HG02970 (cell line): ENCODE data around the gene MAGOHB.
A peak's percentile ranks its signal among the peaks of the same experiment; 100 is the strongest.
"Not testable (repeated sequence)": the region's sequence is repeated elsewhere in the genome, so short reads cannot be mapped to it uniquely, and the experiment has no call there.

Source experiments
- ATAC-seq: cut with Tn5 transposase; IDR thresholded peaks from one replicate; pipeline ENCODE4 v1.9.1; 2021; ENCODE audit warnings: mild to moderate bottlenecking, moderate library complexity, moderate number of reproducible peaks; ENCODE audit not compliant: unreplicated experiment, low FRiP score

The MAGOHB gene

GRCh38 chr12:10614056-10614370, 604 bp upstream of the MAGOHB start:
- peak; percentile 25 for ATAC-seq

GRCh38 chr12:10612984-10613348, 443 bp downstream of the MAGOHB start:
- peak; percentile 7 for ATAC-seq

GRCh38 chr12:10612110-10612509, 1.3 kb downstream of the MAGOHB start:
- ATAC-seq = no peak

- ATAC-seq = not testable (repeated sequence)
These were observed 2.2 kb downstream of the MAGOHB start for GRCh38 chr12:10611258-10611657.

- ATAC-seq = no peak
These were observed 3.2 kb downstream of the MAGOHB start for GRCh38 chr12:10610188-10610587.

GRCh38 chr12:10607885-10608458, 5.4 kb downstream of the MAGOHB start:
- no peak for ATAC-seq

- no peak for ATAC-seq
These were observed 11.5 kb downstream of the MAGOHB start for GRCh38 chr12:10601860-10602259.

DNA sequence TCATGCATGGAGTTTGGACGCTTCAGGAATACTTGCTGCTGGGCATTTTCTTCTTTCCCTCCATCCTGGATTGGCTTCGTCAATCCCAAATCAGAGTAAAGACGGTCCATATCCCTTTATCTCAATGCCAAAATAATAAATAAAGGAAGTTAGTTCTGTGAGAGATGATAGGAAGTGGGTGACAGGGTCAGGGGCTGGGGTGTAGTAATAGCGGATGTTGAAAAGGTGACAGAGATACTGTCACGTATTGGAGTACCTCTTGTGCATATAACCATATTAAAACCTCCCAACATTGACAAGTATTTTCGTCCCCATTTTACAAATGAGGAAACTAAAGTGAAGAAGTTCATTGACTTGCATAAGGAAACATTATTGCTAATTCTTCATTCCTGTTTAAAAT, 12.4 kb downstream of the MAGOHB start:
- ATAC-seq = no peak

DNA sequence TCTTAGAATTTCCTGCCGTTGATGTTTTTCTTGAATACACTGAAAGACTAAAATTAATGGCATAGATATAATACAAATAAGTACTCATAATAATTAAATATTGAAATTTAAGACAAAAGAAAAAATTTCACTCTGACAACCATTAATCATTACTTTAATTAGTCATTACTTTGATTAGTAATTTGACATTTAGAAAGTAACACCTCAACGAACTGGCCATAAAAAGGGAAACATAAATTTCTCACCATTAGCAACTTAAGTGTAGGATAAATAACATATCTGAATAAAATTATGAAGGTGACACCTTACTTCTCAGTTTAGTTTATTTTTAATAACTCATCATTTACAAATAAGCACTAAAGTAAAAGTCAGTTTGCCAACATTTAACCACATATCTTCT, 17.5 kb downstream of the MAGOHB start:
- ATAC-seq = no peak

DNA sequence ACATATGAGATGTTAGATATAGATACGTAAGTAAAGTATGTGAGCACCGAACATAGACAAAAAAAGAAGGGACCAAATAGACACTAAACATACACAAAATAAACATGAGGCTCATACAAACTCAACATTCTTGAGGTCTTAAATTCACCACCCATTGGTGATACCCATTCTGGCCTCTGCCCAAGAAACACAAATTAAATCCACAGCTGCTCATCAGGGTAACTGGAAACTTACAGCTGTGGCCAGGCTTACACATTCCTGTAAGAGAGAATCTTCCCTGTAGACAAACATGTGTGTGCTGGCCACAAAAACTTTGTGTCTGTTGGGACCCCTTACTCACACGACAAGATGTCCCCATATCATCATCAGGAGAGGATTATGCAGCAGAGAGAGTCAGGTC, 22.4 kb downstream of the MAGOHB start:
- ATAC-seq = no peak

GRCh38 chr12:10584415-10584814, 29.0 kb downstream of the MAGOHB start:
- no peak for ATAC-seq

- no peak for ATAC-seq
These were observed 30.7 kb downstream of the MAGOHB start for GRCh38 chr12:10582704-10583103.

- ATAC-seq = not testable (repeated sequence)
These were observed 31.3 kb downstream of the MAGOHB start for GRCh38 chr12:10582133-10582532.

- no peak for ATAC-seq
These were observed 39.1 kb downstream of the MAGOHB start for GRCh38 chr12:10574307-10574706.

DNA sequence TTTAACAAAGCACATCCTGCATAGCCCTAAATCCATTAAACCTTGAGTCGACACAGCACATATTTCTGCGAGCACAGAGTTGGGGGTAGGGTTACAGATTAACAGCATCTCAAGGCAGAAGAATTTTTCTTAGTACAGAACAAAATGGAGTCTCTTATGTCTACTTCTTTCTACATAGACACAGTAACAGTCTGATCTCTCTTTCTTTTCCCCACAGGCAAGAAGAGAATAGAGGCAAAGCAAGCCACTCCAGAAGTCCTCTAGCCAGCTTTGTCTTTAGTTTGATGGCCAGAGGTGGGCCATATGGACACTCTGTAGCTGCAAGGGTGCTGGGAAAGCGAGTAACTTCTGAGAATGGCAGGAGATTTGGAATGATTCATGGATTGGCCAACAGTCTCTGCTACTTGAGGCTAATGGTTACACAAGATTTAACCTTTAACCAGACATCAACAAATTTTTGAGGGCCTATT, 41.4 kb downstream of the MAGOHB start:
- not testable (repeated sequence) for ATAC-seq

DNA sequence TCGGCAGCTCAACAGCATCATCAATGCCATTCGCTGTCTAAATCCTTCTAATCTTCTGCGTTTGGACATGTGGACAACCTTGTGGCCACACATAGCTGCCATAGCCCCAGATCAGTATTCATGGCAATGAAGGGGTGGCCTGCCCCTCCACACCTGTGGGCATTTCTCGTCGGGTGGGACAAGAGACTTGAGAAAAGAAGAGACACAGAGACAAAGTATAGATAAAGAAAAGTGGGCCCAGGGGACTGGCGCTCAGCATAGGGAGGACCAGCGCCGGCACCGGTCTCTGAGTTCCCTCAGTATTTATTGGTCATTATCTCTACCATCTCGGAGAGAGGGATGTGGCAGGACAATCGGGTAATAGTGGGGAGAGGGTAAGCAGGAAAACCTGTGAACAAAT, 42.3 kb downstream of the MAGOHB start:
- no peak for ATAC-seq

GRCh38 chr12:10567813-10568212, 45.6 kb downstream of the MAGOHB start:
- no peak for ATAC-seq

GRCh38 chr12:10563966-10564365, 49.4 kb downstream of the MAGOHB start:
- no peak for ATAC-seq

DNA sequence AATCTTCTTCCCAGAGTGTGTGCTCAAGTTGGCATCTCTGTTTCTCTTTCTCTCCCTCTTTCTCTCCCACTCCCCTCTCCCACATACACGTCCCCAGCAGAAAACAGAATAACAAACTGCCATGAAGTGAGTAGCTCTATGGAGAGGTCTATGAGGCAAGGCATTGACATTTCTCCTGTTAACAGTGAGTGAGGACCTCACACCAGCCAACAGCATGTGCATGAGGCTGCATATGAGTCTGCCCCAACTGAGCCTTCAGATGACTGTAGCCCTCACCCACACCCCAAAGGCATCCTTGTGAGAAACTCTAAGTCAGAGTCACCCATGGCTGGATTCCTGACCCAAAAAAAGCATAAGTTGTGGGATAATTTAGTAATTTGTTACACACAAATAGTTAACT, 50.4 kb downstream of the MAGOHB start:
- ATAC-seq = no peak

DNA sequence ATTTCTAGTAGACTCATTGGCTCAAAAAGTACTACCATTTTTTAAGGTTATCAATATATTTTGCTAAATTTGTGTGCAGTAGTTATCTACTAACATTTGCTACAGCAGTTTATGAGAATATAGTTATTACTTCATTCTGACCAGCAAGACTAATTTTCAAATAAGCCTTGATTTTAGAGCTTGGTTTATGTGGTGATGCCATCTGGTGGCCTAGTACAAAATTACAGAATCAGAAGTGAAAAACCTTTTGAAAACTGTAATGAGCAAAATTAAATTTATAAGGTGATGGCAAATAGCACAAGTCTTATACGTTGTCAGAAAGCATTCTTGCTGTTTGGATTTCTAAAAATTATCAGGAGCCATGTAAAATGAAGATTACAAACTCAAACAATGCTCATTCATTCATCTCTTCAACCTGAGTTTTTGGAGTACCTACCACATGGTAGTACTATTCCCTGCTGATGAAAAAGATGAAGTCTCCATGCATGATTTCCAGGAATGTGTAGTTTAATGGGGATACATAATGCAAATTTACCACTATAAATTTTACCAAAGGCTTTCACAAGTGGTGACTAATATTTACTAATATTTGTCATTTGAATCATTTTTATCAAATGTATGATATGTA, 51.0 kb downstream of the MAGOHB start:
- no peak for ATAC-seq

DNA sequence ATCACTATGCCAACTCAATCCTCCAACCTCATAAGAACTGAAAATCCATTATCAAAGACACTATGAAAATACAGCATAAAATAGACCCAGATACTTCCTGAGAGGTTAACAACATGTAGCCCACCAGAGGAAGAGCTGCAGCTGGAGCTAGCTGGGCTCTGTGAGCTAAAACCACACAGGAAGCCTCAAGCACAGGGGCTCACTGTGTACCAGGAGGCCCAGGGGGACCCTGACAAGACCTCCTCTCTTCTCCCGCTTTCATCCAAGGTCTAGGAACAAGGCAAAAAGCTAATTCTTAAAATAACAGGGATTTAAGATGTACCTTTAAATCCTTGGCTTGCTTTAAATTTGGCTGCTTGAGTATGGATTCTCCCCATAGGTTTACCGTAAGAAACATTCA, 54.2 kb downstream of the MAGOHB start:
- no peak for ATAC-seq

DNA sequence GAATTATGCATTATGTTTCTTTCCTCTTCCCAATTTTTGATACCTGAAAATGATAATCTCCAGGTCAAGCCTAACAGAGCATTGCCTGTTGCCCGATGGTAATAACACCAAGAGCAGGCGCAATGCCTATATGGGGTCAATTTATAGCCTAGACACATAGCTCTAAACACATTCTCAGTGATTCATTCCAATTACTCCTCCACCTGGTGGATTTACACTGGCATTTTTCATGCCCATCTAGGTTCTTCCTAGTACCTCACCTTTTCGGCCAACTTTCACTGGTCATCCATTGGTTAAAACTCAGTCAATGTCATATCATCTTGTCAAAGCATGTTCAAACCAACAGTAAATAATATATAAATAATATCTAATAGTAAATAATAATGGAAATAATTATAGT, 54.6 kb downstream of the MAGOHB start:
- ATAC-seq = no peak

DNA sequence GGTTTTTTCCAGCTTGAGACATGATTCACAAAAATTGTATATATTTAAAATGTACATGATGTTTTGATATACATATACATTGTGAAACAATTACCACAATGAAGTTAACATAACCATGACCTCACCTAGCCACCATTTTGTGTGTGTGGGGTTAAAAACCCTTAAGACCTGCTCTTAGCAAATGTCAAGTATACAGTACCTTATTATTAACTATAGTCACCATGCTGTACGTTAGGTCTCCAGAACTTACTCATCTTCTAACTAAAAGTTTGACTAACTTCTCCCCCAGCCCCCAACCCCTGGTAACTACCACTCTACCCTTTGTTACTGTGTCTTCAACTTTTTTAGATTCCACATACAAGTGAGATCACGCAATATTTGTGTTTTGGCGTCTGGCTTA, 55.1 kb downstream of the MAGOHB start:
- ATAC-seq = no peak
